HUDEP-2 (cell line): Measurements from ENCODE around the gene DLGAP4.
"Not testable (repeated sequence)": the region's sequence is repeated elsewhere in the genome, so short reads cannot be mapped to it uniquely, and the experiment has no call there.

Source experiments
- DNase-seq, 76 experiments: peaks; one replicate each; lab custom pipeline; 2025; ENCODE audit not compliant: unreplicated experiment in 76 of 76; lab: John Stamatoyannopoulos, UW

DLGAP4 gene

DNA sequence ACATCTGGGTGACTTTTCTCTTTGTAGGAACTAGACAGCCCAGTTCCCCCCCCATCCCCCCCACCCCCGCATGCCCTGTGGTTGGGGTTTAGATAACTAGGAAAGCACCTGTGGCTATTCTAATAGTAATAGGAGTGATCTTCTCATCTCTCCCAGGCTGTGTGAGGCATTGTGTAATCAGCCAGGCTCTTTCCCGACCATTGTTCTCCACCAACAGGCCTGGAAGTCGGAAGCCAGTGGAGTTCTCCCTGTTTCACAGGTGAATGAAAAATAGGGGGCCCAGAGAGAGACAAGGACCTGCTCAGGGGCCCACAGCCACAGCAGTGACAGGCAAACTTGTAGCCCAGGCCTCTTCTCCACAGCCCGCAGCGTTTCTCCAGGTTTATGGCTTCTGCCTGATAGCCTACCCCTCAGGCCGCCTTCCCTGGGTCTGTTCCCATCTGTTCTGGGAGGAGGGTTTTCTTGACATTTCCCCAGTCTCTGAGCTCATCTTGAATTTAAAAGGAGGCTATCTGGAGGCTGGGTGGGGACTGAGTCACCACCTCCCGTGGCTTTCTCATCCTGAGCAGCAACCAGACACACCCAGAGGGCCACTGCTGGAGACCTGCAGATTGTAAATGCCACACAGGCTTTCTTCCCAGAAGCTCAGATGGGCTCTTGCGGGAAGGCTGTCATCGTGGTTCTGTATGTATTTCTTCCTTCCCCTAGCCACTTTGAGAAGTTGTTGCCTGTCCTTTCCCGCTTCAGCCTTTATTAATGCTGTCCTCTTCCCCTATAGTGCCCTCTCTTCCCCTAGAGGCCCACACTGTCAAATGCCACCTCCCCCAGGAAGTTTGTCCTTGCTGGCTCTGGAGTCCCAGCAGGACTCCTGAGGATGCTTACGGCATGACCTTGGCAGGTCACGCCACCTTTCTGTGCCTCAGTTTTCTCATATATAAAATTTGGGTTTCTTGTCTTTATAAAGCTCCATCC, 159.3 kb downstream of the DLGAP4 start:
- DNase-seq, result peak in 53 of 76 experiments; percentile 8 to 76 (median 44)

DNA sequence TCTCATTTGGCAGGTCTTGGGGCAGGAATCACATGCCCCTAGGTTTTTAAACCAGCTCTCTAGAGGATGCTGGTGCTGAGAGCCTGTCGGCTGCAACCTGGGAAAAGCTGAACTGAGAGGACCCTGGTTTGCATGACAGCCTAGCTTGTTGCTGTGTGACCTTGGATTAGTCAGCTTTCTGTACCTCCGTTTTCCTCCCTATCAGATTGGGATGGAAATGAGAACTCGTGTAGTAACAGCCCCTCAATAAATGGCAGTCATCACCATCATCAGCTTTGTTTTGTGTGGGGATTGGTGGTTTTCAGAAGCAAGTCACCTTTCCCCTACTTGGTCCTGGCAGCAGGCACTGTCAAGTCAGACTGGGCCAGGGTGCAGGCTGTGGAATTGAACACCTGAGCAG, 159.9 kb downstream of the DLGAP4 start:
- no peak for DNase-seq

DNA sequence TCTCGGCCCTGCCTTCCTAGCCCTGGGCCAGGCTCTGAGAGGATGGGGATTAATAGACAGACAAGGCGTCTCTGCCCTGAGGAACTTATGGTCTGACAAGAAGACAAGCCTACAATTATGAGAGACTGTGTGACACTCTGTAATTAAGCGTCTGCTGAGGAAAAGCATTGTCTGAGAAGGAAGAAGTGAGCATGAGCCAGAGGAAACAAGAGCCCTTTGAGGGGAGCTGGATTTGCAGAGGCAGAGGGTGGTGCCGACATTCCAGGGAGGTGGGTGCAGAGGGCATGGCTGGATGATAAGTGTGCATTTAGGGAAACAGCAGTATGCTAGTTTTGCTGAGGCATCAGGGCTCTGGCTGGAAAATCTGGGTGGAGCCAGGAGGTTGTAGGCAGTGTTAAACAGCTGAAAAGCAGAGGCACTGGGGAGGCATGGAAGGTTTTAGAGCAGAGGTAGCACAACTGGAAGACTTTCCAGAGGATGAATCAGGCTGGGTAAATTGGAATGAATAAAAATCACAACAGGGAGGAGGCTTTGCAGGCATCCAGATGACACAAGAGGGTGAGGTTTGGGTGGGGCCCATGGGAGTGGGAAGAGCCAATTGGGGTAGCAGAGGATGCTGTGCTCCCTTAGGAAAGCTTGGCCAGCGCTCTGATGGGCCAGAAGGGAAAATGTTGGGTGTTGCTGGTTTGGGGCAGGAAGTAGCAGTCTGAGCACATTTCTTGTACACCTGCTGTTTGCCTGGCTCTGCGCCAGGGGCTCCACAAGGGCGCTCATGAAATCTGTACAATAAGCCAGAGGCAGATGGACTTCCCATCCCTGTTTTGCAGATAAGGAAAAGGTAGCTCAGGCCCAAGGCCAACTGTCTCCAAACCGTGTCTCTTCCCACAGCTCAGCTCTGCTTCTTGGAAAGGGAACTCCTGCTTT, 161.2 kb downstream of the DLGAP4 start:
- no peak for DNase-seq

DNA sequence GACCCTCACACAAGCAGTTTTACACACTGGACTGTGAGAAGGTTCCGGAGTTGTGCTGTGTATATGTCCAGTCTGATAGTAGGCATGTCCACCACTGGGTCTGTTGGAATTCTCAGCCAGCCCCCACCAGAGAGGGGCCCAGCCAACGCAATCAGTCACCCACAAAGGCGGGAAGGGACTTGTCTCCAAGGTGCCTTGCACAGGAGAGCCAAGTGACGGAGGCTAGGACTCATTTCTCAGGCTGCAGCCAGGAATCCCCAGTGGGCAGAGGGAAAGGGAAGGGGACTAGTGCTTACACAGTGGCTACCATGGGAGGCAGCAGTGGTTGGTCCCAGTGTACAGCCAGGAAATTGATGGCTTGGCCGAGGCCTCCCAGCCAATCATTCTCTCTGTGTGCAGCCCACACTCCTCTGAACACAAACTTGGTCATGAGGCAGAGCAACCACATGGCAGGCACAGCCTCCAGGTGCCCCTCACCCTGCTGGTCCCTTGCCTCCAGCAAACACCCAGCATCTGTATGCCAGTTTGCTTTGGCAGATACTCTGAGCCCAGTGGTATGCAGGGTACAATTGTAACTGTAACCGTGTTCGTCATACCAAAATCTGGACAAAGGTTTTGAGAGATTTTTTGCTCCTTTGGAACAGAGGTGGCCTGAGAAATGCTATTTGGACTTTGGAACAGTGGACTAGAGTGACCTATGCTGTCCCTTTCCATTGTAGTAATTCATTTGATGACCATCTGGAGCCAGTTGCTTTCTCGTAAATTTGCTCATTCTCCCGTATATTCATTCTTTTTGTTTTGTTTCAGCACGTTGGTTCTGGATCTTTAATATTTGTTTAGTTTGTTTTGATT, 162.2 kb downstream of the DLGAP4 start:
- DNase-seq, result no peak

DNA sequence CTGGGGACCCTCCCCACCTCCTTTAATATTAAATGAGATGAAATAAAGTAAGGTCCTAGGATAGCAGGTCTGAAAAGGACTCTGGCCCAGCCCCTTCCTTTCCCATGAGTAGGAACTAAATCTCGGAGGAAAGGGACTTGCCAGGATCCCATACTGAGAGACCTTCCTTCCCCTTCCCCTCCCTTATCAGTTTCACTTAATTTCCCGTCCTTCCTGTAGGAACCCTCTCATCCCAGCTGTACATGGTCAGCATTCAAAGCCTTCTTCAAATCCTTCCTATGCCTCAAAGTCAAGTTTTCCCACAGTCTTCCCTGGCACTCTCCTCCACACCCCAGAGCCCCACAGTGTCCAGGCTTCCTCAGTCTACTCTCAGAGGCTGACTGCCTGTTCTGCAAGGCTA, 163.8 kb downstream of the DLGAP4 start:
- no peak for DNase-seq

DNA sequence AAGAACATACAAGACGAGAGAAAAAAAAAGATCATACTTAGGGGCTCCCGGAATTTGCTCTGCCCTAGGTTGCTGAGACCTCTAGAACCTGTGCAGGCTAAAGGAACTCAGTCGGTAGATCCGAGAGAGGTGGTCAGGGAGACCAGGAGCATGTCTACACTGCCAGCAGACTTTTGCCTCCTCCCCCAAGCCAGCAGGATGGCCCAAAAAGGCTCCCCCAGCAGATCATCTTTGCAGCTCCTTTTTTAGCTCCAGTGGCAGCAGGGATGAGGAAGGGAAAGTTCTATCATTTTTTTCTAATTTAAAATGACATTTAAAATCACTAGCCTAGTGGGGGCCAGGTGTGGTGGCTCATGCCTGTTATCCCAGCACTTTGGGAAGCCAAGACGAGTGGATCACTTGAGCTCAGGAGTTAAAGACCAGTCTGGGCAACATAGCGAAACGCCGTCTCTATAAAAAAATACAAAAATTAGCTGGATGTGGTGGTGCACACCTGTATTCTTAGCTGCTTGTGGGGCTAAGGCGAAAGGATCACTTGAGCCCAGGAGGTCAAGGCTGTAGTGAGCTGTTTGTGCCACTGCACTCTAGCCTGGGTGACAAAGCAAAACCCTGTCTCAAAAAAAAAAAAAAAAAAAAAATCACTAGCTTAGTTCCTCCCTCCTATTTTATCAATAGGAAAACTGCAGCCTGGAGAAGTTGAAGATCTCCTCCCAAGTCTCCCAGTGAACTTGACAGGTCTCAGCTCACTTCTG, 165.9 kb downstream of the DLGAP4 start:
- no peak for DNase-seq

DNA sequence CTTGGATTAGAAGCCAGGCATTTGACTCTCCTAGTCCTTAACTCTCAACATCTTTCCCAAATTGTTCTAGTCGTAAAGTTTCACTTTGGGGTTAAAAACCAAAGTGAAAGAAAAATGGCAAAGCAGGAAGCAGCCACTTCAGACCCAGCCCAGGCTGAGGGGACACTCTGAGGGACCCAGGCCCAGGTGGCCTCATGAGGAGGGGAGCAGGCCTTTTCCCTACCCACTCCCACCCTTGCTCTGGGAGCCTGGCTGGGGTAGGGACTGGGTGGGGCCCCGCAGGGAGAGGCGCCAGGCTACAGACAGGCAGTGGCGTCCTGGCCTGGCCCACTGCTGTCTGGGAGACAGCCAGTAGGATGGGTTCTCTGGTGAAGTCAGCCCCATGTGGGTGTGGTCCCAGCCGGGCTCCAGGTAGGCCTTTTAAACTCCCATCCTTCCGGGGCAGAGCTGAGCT, 166.5 kb downstream of the DLGAP4 start:
- peak in 32 of 76 experiments; percentile 7 to 53 (median 20) for DNase-seq

DNA sequence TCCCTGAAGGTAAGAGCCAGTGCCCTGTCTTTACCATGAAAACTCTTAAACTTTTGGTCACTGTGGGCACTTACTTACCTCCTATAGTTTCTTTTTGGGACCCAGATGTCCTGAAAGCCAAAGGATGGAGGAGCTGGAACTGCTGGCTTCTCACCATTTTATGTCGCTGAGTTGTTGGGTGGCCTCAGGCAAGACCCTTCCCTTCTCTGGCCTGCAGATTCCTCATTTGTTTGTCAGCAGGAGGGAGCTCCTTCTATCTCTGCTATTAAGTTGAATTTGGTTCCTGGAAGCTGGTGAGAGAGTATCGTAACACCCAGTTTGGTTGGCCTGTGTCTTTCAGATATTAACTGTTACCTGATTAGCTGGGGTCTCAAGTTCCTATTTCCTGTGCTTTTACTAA, 167.0 kb downstream of the DLGAP4 start:
- no peak for DNase-seq

DNA sequence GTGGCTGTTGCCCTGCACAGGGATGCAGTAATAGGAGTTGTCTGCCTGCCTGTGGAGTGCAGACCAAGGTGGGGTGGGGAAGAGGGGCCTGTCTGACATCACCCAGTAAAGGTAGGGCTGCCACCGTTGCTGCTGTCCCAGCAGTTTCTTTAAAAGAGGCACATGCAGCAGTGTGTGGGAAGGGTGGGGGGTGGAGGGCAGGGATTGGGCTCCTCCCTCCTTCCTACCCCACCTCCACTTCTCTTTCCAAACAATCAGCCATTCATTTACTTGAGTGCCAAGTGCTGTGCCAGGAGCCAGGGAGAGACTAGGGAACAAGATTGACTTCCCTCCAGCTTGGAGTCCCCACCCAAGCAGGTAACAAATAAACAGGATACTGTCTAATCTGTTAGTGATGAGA, 168.4 kb downstream of the DLGAP4 start:
- DNase-seq, result no peak

DNA sequence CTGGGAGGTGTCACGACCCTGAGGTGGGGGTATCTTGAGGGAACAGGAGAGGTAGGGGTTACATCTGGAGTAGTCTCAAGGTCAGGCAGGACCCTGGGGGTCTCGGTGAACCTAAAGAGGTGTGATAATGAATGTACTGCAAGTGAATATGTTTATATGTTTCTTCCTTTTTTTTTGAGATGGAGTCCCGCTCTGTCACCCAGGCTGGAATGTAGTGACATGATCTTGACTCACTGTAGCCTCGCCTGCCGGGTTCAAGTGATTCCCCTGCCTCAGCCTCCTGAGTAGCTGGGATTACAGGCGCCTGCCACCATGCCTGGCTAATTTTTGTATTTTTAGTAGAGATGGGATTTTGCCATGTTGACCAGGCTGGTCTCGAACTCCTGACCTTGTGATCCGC, 168.9 kb downstream of the DLGAP4 start:
- not testable (repeated sequence) for DNase-seq

DNA sequence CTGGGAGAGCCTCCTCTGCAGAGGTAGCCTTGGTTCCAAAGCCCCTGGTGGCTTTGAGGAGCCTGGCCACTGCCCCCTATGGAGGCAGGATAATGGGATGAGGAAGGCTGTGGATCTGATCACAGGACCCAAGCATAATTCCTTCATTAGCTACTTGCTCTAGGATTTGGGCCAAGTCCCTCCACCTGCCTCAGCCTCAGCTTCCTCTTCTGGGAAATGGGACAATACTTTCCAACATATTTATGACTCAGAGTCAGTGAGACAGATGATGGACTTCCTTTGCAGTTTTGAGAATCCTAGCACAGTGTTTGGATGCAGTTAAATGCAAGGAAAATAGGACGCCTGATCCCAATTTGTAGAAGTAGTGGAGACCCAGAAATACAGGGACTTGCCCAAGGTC, 171.3 kb downstream of the DLGAP4 start:
- DNase-seq, result no peak

DNA sequence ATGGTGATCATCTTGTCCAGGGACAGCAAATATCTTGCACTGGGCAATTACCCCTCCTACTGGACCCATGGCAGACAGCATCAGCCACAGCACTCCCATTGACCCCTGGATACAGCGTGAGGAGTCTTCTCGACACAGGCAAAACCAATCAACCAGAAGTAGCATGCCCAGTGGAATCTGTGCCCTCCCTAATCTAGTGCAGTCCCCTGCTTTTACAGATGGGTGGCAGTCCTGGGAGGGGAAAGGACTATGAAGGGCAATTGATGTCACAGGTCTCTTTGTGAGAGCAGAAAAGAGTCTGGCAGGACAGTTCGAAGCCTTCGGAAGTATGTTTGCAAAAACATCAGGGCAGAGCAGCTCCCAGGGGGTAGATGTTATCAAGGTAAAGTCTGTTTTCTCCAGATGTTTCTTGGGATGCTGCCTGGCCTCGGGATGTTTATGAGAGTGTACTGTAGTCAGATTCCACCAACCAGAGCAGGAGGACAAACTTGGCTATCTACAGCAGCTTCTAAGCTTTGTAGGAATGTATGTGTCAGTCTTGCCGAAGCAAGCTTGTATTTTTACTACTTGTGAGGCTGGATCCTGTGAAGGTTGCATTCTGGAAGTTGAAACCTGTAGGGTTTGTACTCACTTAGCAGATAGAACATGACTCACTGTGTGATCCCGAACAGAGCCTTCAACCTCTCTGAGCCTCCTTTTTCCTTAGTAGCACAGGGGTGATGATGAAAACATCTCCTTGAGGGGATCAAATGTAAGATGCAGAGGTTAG, 172.2 kb downstream of the DLGAP4 start:
- DNase-seq, result no peak

DNA sequence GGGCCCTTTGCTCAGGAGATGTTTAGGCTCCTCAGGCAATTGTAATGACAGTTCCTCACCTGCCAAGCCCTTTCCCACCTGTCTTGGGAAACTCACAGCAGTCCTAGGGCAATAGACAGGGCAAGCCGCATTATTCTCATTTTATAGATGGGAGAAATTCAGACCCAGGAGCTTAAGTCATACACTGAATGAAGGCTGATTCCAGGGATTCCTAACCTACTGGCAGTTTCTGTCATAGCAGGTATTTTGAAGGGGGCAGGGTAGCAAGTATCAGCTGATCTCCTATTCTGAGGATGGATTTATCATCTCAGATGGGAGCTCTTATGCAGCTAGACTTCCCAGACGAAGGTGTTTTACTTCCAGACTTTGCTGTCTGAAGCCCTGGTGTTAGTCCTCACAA, 173.8 kb downstream of the DLGAP4 start:
- no peak for DNase-seq

DNA sequence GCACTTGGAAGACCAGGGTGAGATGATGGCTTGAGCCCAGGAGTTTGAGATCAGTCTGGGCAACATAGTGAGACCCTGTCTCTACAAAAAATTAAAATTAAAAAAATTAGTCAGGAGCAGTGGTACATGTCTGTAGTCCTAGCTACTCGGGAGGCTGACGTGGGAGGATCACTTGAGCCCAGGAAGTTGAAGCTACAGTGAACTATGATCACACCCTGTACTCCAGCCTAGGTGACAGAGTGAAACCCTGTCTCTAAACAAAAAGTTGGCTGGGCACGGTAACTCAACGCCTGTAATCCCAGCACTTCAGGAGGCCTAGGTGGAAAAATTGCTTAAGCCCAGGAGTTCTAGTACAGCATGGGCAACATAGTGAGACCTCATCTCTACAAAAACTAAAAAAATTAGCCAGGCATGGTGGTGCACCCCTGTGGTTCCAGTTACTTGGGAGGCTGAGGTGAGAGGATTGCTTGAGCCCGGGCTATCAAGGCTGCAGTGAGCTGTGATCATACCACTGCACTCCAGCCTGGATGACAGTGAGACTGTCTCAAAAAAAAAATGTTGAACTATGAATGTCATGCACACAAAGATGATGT, 174.4 kb downstream of the DLGAP4 start:
- no peak for DNase-seq

DNA sequence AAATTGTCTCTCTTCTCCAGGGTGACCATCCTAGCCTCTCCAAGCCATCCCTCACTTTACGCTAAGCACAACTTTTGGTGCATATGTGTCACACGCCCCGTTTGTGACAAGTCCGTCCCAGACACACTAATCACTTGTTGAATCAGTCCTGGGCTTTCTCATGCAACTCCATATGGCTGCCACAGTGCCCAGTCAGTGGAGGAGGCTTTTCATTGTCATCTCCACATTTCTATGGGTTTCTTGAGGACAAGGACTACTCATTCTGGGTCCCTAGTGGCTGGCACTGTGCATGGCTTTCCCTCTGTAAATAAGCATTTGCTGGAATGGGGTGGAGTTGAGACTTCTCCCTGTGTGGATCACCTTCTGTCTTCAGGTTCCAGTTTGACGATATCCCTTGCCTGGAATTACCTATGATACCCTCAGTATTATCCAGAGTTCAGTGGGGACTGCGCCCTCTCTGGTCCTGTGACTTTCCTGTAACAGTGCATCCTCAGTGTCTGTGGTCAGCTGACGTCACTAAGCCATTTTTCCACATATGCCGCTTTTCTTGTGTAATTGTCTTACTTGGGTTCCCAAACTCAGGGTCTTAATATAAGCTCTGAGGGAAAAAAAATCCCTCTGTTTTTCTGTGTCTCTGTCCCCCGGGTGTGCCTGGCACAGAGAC, 175.4 kb downstream of the DLGAP4 start:
- DNase-seq, result peak in 1 of 76 experiments; percentile 8

DNA sequence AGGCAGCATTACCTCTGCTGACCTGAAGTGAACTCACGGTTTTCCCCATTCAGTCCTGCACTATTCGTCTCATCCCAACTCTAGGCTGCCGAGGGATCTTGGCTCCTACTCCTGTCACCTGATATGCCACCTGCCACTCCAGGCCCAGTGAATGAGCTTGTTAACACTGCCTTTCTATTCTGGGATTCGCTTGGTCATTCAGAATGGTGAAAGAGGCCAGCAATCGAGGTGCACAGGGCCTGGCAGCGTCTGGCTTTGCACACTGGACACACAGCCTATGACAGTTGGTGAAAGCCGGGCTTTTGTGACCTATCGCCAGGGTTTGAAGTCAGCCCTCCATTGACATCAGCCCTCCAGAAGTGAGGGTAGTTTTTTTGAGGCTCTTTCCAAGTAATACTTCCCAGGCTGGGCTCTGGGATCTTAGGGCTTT, 175.9 kb downstream of the DLGAP4 start:
- no peak for DNase-seq

DNA sequence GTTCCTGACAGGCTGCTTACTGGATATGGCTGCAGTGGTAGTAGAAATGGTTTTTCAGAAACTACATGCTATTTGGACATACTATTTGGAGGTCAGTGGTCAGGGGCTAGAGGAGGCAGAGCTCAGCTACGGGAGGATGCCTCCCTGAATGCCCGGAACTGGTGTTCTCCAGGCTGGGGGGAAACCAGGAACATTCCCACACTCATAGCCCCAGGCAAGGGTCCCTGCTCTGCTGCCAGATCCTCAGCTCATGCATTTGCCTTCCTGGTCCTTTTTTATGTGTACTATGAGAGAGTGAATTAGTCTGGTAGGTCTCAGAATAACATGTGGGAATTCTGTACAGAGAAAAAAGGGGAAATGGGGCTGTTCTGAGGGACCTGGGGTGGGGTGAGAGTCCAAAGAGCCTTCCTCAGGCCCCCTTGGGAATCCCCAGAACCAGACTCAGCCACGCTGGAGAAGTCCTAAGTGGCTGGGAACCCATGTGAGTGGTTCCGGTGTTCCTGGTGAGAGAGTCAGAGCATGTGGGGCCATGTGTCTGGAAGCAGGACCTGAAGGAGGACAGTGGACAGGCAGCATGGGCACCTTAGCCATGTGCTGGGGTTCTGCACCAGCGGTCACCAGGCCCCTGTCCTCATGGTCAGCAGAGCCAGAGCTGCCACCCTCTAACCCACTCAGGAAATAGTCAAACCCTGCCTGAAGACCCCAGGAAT, 177.2 kb downstream of the DLGAP4 start:
- no peak for DNase-seq
